ENCODE measurements around the gene SCAI.

GRCh38 chr9:124908098-124908497, 235.2 kb downstream of the SCAI start:
- TF ChIP-seq, protein P1, sequence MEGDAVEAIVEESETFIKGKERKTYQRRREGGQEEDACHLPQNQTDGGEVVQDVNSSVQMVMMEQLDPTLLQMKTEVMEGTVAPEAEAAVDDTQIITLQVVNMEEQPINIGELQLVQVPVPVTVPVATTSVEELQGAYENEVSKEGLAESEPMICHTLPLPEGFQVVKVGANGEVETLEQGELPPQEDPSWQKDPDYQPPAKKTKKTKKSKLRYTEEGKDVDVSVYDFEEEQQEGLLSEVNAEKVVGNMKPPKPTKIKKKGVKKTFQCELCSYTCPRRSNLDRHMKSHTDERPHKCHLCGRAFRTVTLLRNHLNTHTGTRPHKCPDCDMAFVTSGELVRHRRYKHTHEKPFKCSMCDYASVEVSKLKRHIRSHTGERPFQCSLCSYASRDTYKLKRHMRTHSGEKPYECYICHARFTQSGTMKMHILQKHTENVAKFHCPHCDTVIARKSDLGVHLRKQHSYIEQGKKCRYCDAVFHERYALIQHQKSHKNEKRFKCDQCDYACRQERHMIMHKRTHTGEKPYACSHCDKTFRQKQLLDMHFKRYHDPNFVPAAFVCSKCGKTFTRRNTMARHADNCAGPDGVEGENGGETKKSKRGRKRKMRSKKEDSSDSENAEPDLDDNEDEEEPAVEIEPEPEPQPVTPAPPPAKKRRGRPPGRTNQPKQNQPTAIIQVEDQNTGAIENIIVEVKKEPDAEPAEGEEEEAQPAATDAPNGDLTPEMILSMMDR (conservative IDR thresholded peaks at IDR 0.05; ENCODE audit: low read length): no peak
- no peak for TF ChIP-seq EZH2phosphoT487 (IDR thresholded peaks at IDR 0.05; ENCODE audit: borderline replicate concordance, low read depth, low read length)

Measured in OCI-LY7 (cell line).